Measurements from ENCODE around the gene ANO10.
"Not testable (repeated sequence)": the region's sequence is repeated elsewhere in the genome, so short reads cannot be mapped to it uniquely, and the experiment has no call there.

The ANO10 gene

GRCh38 chr3:43629257-43629656 lies 7.4 kb upstream of the ANO10 start:
- DNase-seq (ENCODE audit: low spot score) = no peak

GRCh38 chr3:43627360-43627759 lies 5.5 kb upstream of the ANO10 start:
- no peak for DNase-seq (ENCODE audit: low spot score)

GRCh38 chr3:43624619-43625305 lies 3.0 kb upstream of the ANO10 start:
- DNase-seq (ENCODE audit: low spot score) = no peak

GRCh38 chr3:43620831-43621655 lies 768 bp downstream of the ANO10 start:
- peak; percentile 34 for DNase-seq (ENCODE audit: low spot score)

GRCh38 chr3:43619588-43619987 lies 2.2 kb downstream of the ANO10 start:
- no peak for DNase-seq (ENCODE audit: low spot score)

GRCh38 chr3:43618142-43618541 lies 3.7 kb downstream of the ANO10 start:
- no peak for DNase-seq (ENCODE audit: low spot score)

GRCh38 chr3:43616034-43616433 lies 5.8 kb downstream of the ANO10 start:
- no peak for DNase-seq (ENCODE audit: low spot score)

GRCh38 chr3:43615133-43615532 lies 6.7 kb downstream of the ANO10 start:
- no peak for DNase-seq (ENCODE audit: low spot score)

GRCh38 chr3:43613976-43614375 lies 7.8 kb downstream of the ANO10 start:
- DNase-seq (ENCODE audit: low spot score) = no peak

- DNase-seq (ENCODE audit: low spot score) = no peak
These were observed 9.4 kb downstream of the ANO10 start for GRCh38 chr3:43612419-43612818.

- no peak for DNase-seq (ENCODE audit: low spot score)
These were observed 12.4 kb downstream of the ANO10 start for GRCh38 chr3:43609406-43609805.

- no peak for DNase-seq (ENCODE audit: low spot score)
These were observed 13.1 kb downstream of the ANO10 start for GRCh38 chr3:43608751-43609150.

GRCh38 chr3:43606284-43606683 lies 15.5 kb downstream of the ANO10 start:
- DNase-seq (ENCODE audit: low spot score) = no peak

- not testable (repeated sequence) for DNase-seq (ENCODE audit: low spot score)
These were observed 21.9 kb downstream of the ANO10 start for GRCh38 chr3:43599959-43600358.

GRCh38 chr3:43597961-43598360 lies 23.9 kb downstream of the ANO10 start:
- no peak for DNase-seq (ENCODE audit: low spot score)

- DNase-seq (ENCODE audit: low spot score) = not testable (repeated sequence)
These were observed 25.6 kb downstream of the ANO10 start for GRCh38 chr3:43596178-43596577.

- DNase-seq (ENCODE audit: low spot score) = not testable (repeated sequence)
These were observed 26.5 kb downstream of the ANO10 start for GRCh38 chr3:43595280-43595679.

- DNase-seq (ENCODE audit: low spot score) = not testable (repeated sequence)
These were observed 28.2 kb downstream of the ANO10 start for GRCh38 chr3:43593588-43593987.

- not testable (repeated sequence) for DNase-seq (ENCODE audit: low spot score)
These were observed 29.9 kb downstream of the ANO10 start for GRCh38 chr3:43591866-43592265.

GRCh38 chr3:43587303-43587702 lies 34.5 kb downstream of the ANO10 start:
- DNase-seq (ENCODE audit: low spot score) = no peak

GRCh38 chr3:43584043-43584826 lies 37.6 kb downstream of the ANO10 start:
- DNase-seq (ENCODE audit: low spot score) = no peak

- DNase-seq (ENCODE audit: low spot score) = no peak
These were observed 38.3 kb downstream of the ANO10 start for GRCh38 chr3:43583481-43583880.

- no peak for DNase-seq (ENCODE audit: low spot score)
These were observed 38.9 kb downstream of the ANO10 start for GRCh38 chr3:43582866-43583265.

Measured in RKO (cell line).